Sigmoid colon (tissue), 7 donors: ENCODE measurements around the gene DSE. TPM values are rescaled to one million over a fixed set of nuclear protein-coding genes. Genes with fewer than 3 reads are reported as not detected.

Source experiments
- DNase-seq: peaks from one replicate; pipeline ENCODE4 v3.0.0-alpha.2; 2019
- H3K27ac ChIP-seq, 4 donors: fragments of 200-600 bp; sonication (generic); one replicate each; pipeline ENCODE4 v1.5.1; 2016 to 2019; ENCODE audit warnings: mild to moderate bottlenecking in 1 of 4
- H3K27me3 ChIP-seq, 3 donors: fragments of 200-600 bp; sonication (generic); one replicate each; pipeline ENCODE4 v1.5.1; 2019; ENCODE audit warnings: mild to moderate bottlenecking in 1 of 3
- H3K36me3 ChIP-seq, 4 donors: fragments of 200-600 bp; sonication (generic); one replicate each; pipeline ENCODE4 v1.5.1; 2016 to 2019
- H3K4me1 ChIP-seq, 4 donors: fragments of 200-600 bp; sonication (generic); one replicate each; pipeline ENCODE4 v1.5.1; 2017 to 2019
- H3K4me3 ChIP-seq, 4 donors: fragments of 200-600 bp; sonication (generic); one replicate each; pipeline ENCODE4 v1.5.1; 2017 to 2019; ENCODE audit warnings: mild to moderate bottlenecking in 2 of 4, moderate library complexity in 1 of 4
- H3K9me3 ChIP-seq, 4 donors: fragments of 200-600 bp in 3 of 4; sonication (generic) in 3 of 4; one replicate each; pipeline versions ENCODE4 v1.5.1 to v1.6.1; 2013 to 2019
- CTCF ChIP-seq, 4 experiments: fragments of 450-650 bp in 3 of 4; fragments of 200-600 bp in 1 of 4; IDR thresholded peaks; one replicate each; pipeline ENCODE4 v1.5.1; 2016 to 2019; ENCODE audit warnings: antibody characterized with exemption in 4 of 4, mild to moderate bottlenecking in 3 of 4, moderate library complexity in 2 of 4
- EP300 ChIP-seq, 4 donors: sonication (generic); formaldehyde crosslinking; IDR thresholded peaks; one replicate each; pipeline ENCODE4 v1.6.1; 2017; ENCODE audit warnings: antibody characterized with exemption in 4 of 4
- POLR2A ChIP-seq, 2 donors: fragments of 450-650 bp; IDR thresholded peaks; one replicate each; pipeline ENCODE4 v1.6.1; 2016; ENCODE audit warnings: antibody characterized with exemption in 2 of 2, mild to moderate bottlenecking in 2 of 2, moderate library complexity in 2 of 2
- POLR2AphosphoS5 ChIP-seq, 4 donors: sonication (generic); formaldehyde crosslinking; IDR thresholded peaks; one replicate each; pipeline ENCODE4 v1.6.1; 2017; ENCODE audit warnings: antibody characterized with exemption in 4 of 4
- WGBS, 2 donors: extraction: QIAGEN DNeasy Blood & Tissue Kit; methylation state at CpG; one replicate each; pipeline ENCODE4 v1.1.7; 2013; 5-methylcytosine and 5-hydroxymethylcytosine counted together
- intact Hi-C: fragments of 100-400 bp; cut with DNase I; formaldehyde crosslinking; loops from one replicate; pipeline ENCODE4 v1.15.1; 2023
- polyA plus RNA-seq, 3 donors: library from polyadenylated mRNA; stranded (reverse); fragments of 200-250 nt; gene quantifications; one replicate each; pipeline ENCODE4 v1.2.3, GENCODE V29; 2013
- total RNA-seq, 4 donors: library from RNA; depleted of rRNA; stranded (reverse); fragments of >200 nt; gene quantifications; one replicate each; pipeline ENCODE4 v1.1.0, GENCODE V29; 2016
- donor health status: healthy with polysubstance abuse.
- donor health status: Bipolar disorder and iron deficiency.
- donor health status: healthy.

Gene DSE
- total and polyA plus RNA-seq, 7 donors, result 2.5 to 29.5 (median 17.9) TPM

- Histone ChIP-seq H3K27me3 (no peaks in the 10 kb centered on the region), H3K9me3 (no peaks in the 10 kb centered on the region), H3K4me3 (no peak overlapping the region), H3K4me1 (no peaks in the 10 kb centered on the region), H3K27ac (no peak overlapping the region), H3K36me3 (peaks cover 0 to 48% (median 8%) of the 10 kb centered on the region in 4 donors)
- DNase-seq, result no peak
- WGBS, 2 donors, result 93 to 94% methylated on average over 4 of the region's 4 CpGs
- TF ChIP-seq POLR2A (IDR thresholded peaks at IDR 0.05) (no peak), POLR2AphosphoS5 (IDR thresholded peaks at IDR 0.05) (no peak), CTCF (IDR thresholded peaks at IDR 0.05) (no peak), EP300 (IDR thresholded peaks at IDR 0.05) (no peak)
- intact Hi-C loops, result no loop called here
Measured at GRCh38 chr6:116430860-116431259, 60.1 kb downstream of the DSE start.

- peaks cover 0 to 41% (median 7%) of the 10 kb centered on the region in 4 donors for H3K36me3 ChIP-seq
- no peak for TF ChIP-seq POLR2AphosphoS5 (IDR thresholded peaks at IDR 0.05)
- TF ChIP-seq EP300 (IDR thresholded peaks at IDR 0.05), result no peak
- no peak for TF ChIP-seq POLR2A (IDR thresholded peaks at IDR 0.05)
- no peak for TF ChIP-seq CTCF (IDR thresholded peaks at IDR 0.05)
Measured at GRCh38 chr6:116431964-116432595, 61.3 kb downstream of the DSE start.

DNA sequence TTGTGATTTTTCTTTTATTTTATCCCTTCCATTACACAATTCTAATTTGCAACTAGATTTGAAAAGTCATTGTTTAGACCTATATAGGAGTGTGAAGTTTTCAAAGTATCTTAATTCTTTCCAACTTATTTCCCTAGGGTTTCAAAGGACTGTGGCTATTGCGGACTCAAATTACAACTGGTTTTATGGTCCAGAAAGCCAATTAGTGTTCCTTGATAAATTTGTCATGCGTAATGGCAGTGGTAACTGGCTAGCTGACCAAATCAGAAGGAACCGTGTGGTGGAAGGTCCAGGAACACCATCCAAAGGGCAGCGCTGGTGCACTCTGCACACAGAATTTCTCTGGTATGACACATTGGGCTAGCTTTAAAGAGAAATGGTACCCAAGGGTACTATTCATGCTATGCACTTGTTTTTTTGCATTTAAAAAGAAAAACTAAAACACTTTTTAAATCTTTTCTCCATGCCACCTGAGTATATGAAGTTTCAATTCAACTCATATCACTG, 62.5 kb downstream of the DSE start:
- Histone ChIP-seq H3K36me3 (peaks cover 0 to 36% (median 6%) of the 10 kb centered on the region in 4 donors), H3K9me3 (no peaks in the 10 kb centered on the region), H3K27ac (no peak overlapping the region), H3K4me3 (no peak overlapping the region), H3K4me1 (no peaks in the 10 kb centered on the region), H3K27me3 (no peaks in the 10 kb centered on the region)
- WGBS, 2 donors, result 94 to 95% methylated on average over 4 of the region's 4 CpGs
- intact Hi-C loops, result no loop called here
- TF ChIP-seq POLR2AphosphoS5 (IDR thresholded peaks at IDR 0.05), result no peak
- no peak for TF ChIP-seq POLR2A (IDR thresholded peaks at IDR 0.05)
- no peak for TF ChIP-seq EP300 (IDR thresholded peaks at IDR 0.05)
- no peak for TF ChIP-seq CTCF (IDR thresholded peaks at IDR 0.05)
- no peak for DNase-seq

More at GRCh38 chr6:116431964-116432595, 61.3 kb downstream of the DSE start:
- H3K27ac ChIP-seq, result no peak overlapping the region
- no peak for DNase-seq
- intact Hi-C loops, result no loop called here
- no peaks in the 10 kb centered on the region for H3K9me3 ChIP-seq
- H3K4me1 ChIP-seq, result no peaks in the 10 kb centered on the region
- no peak overlapping the region for H3K4me3 ChIP-seq
- no peaks in the 10 kb centered on the region for H3K27me3 ChIP-seq

- Histone ChIP-seq H3K4me1 (no peaks in the 10 kb centered on the region), H3K36me3 (peaks cover 0 to 33% (median 6%) of the 10 kb centered on the region in 4 donors), H3K4me3 (no peak overlapping the region), H3K27me3 (no peaks in the 10 kb centered on the region), H3K9me3 (no peaks in the 10 kb centered on the region), H3K27ac (no peak overlapping the region)
- intact Hi-C loops, result no loop called here
- no peak for DNase-seq
- TF ChIP-seq EP300 (IDR thresholded peaks at IDR 0.05), result no peak
- TF ChIP-seq POLR2AphosphoS5 (IDR thresholded peaks at IDR 0.05), result no peak
- TF ChIP-seq POLR2A (IDR thresholded peaks at IDR 0.05), result no peak
- no peak for TF ChIP-seq CTCF (IDR thresholded peaks at IDR 0.05)
- WGBS, 2 donors, result 95 to 100% methylated on average over 1 of the region's 1 CpG
Measured at GRCh38 chr6:116434056-116434725, 63.4 kb downstream of the DSE start.
